ENCODE results near the gene JPH3.

Gene JPH3

DNA sequence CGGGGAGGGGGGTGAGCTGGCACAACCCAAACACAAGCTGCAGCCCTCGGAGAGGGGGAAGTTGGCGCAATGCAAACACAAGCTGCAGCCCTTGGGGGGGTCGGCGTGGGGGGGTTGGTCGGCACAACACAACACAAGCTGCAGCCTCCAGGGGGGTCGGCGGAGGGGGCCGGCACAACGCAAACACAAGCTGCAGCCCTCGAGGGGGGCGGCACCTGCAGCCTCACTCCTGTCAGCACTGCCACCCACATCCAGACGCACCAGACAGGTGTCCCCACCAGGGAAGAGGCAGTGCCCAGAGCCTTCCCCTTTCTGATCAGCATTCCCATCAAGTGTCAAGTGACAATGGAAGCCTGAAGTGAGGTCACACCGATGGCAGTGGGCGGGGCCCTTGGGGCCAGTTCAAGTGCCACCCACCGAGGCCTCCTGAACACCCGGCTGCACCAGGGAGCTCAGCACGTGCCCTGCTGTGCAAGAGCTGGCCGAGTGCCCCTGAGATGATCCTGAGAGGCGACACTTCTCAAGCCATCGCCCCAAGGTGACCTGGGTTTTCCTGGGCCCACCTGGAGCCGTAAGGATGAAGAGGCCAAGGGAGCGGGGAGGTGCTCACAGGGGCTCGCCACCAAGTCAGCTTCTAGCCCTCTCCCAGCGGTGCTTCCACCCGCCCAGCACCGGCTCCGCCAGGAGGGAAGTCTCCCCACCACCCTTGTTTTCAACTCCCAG lies 104.1 kb downstream of the JPH3 start:
- DNase-seq (ENCODE audit: low spot score), result no peak
- Histone ChIP-seq H3K27ac (no peak overlapping the region), H3K4me3 (no peak overlapping the region)
- no peak for TF ChIP-seq CTCF (IDR thresholded peaks at IDR 0.05)

DNA sequence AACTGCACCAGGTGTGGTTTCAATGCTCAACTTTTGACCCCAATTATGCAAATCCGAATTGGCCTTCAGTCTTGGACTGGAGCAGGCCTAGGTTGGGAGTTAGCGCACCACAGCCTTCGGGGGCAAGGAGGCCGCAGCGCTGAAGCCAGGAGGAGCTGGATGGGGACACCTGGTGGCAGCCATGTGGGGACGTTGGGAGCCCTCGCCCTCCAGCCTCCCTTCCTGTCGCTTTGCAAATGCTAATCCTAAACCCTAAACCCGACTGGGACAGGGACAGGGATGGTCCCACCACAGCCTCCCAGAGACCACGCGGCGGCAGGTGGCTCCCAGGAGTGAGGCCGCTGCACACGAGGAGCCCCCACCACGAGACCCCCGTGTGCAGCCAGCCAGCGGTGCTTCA lies 104.8 kb downstream of the JPH3 start:
- DNase-seq (ENCODE audit: low spot score), result no peak
- no peak for TF ChIP-seq CTCF (IDR thresholded peaks at IDR 0.05)
- no peak overlapping the region for H3K27ac ChIP-seq
- H3K4me3 ChIP-seq, result no peak overlapping the region

DNA sequence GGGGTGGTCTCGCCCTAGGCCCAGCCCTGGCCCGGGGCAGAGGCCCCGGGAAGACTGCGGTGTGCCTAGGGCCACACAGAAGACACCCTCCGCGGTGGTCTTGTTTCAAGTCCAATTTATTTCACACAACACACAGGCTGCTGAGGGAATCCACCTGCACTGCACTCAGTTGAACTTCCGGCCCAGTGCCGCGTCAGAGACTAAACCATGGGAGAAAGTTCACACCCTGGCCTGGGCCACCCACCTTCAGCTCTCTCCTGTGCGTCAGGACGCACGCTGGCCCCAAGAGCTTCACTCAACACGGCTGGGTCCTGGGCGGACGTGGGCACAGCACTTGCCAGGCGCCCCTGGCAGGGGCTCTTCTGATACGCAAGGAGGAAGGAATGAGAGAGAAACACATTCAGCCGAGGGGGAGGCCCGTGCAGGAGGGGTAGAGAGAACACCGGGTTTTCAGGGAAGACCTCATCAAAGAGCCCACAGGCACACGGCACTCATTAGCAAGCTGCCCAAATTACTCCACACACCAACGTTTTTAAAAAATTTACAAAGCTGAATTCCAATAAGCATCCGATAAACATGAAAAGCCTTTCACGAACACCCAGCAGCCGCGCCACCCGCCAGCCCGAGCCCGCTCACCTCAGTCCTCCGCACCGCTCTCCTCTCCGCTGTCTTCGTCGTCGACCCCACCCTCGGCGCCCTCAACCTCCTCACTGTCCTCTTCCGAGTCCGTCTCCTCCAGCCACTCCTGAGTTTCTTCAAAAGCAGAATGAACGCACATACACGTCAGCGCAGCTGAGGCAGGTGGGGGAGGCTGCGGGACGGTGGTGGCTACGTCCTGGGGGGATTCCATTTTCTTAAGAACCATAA lies 105.6 kb downstream of the JPH3 start:
- DNase-seq (ENCODE audit: low spot score), result no peak
- H3K27ac ChIP-seq, result no peak overlapping the region
- TF ChIP-seq CTCF (IDR thresholded peaks at IDR 0.05), result no peak
- no peak overlapping the region for H3K4me3 ChIP-seq

- no peak overlapping the region for H3K4me3 ChIP-seq
- no peak for DNase-seq (ENCODE audit: low spot score)
- no peak overlapping the region for H3K27ac ChIP-seq
- TF ChIP-seq CTCF (IDR thresholded peaks at IDR 0.05), result no peak
Observed at GRCh38 chr16:87708881-87709638, 106.8 kb downstream of the JPH3 start.

DNA sequence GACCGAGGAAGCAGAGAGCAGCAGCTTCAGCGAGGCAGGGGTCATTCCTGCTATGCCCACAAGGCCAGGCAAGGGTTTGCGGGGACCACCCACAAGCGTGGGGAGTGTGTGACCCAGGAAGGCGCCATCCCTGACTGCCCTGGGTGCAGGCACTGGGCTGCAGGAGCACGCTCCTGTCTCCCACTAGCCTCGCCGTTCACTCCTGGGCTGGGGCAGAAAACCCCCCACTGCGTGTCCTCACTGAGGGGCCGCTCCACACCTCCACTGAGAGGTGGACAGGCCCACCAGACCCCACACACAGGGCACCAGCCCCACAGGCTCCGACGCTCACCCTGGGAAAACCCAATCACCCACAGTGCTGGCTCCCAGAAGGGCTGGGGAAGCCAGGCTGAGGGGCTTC lies 107.4 kb downstream of the JPH3 start:
- no peak overlapping the region for H3K27ac ChIP-seq
- no peak for TF ChIP-seq CTCF (IDR thresholded peaks at IDR 0.05)
- DNase-seq (ENCODE audit: low spot score), result no peak
- H3K4me3 ChIP-seq, result no peak overlapping the region

DNA sequence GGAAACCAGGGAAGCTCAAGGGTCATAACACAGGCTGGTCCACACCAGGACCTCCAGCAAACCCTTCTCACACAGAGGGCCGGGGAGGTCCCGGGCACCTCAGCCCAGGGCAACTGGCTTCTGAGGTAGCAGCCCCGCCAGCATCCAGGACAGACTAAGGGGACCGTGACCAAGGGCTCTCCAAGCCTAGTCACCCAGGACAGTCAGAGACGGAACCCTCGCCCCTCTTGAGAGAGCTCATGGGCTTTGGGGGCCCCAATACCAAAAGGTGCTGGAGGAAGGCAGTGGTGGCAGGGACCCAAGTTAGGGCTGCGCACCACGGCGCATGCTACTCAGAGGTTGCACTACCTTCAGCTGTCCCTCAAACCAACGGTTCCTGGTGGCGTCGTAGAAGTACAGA lies 108.6 kb downstream of the JPH3 start:
- DNase-seq (ENCODE audit: low spot score), result no peak
- Histone ChIP-seq H3K27ac (no peak overlapping the region), H3K4me3 (no peak overlapping the region)
- TF ChIP-seq CTCF (IDR thresholded peaks at IDR 0.05), result no peak

Data from coronary artery (tissue), 2 donors.